IPS-15b (cell line): Measurements from ENCODE around the gene KIF21B.
"Not testable (repeated sequence)": the region's sequence is repeated elsewhere in the genome, so short reads cannot be mapped to it uniquely, and the experiment has no call there.

Experiments
- H3K27me3 ChIP-seq: one replicate; pipeline ENCODE4 v1.6.1; 2013; ENCODE audit warnings: low read length; ENCODE audit not compliant: control insufficient read depth, insufficient read depth
- H3K36me3 ChIP-seq: one replicate; pipeline ENCODE4 v1.6.1; 2013; ENCODE audit warnings: low read length; ENCODE audit not compliant: control insufficient read depth, insufficient read depth
- H3K4me1 ChIP-seq: one replicate; pipeline ENCODE4 v1.6.1; 2013; ENCODE audit warnings: mild to moderate bottlenecking, low read length; ENCODE audit not compliant: control insufficient read depth, insufficient read depth
- H3K4me3 ChIP-seq: one replicate; pipeline ENCODE4 v1.5.1; 2013; ENCODE audit warnings: low read depth, low read length
- H3K9ac ChIP-seq: one replicate; pipeline ENCODE4 v1.6.1; 2013; ENCODE audit warnings: low read depth, mild to moderate bottlenecking, low read length
- H3K9me3 ChIP-seq: one replicate; pipeline ENCODE4 v1.6.1; 2013; ENCODE audit warnings: mild to moderate bottlenecking, low read length; ENCODE audit not compliant: control insufficient read depth, insufficient read depth

Gene KIF21B

GRCh38 chr1:200972985-200973742, 50.4 kb downstream of the KIF21B start:
- Histone ChIP-seq H3K27me3 (no peaks in the 10 kb centered on the region), H3K9me3 (no peaks in the 10 kb centered on the region), H3K4me3 (no peak overlapping the region), H3K9ac (no peak overlapping the region), H3K36me3 (peaks cover 27% of the 10 kb centered on the region), H3K4me1 (no peaks in the 10 kb centered on the region)

- Histone ChIP-seq H3K4me1 (no peaks in the 10 kb centered on the region), H3K9me3 (no peaks in the 10 kb centered on the region), H3K4me3 (no peak overlapping the region), H3K36me3 (peaks cover 24% of the 10 kb centered on the region), H3K27me3 (no peaks in the 10 kb centered on the region), H3K9ac (no peak overlapping the region)
Observed at GRCh38 chr1:200971955-200972711, 51.4 kb downstream of the KIF21B start.

GRCh38 chr1:200971428-200971903, 52.0 kb downstream of the KIF21B start:
- Histone ChIP-seq H3K9ac (no peak overlapping the region), H3K9me3 (no peaks in the 10 kb centered on the region), H3K36me3 (peaks cover 21% of the 10 kb centered on the region), H3K4me3 (no peak overlapping the region), H3K4me1 (no peaks in the 10 kb centered on the region), H3K27me3 (no peaks in the 10 kb centered on the region)

GRCh38 chr1:200970771-200971427, 52.6 kb downstream of the KIF21B start:
- Histone ChIP-seq H3K4me1 (no peaks in the 10 kb centered on the region), H3K9ac (no peak overlapping the region), H3K27me3 (no peaks in the 10 kb centered on the region), H3K36me3 (peaks cover 19% of the 10 kb centered on the region), H3K9me3 (no peaks in the 10 kb centered on the region), H3K4me3 (no peak overlapping the region)

GRCh38 chr1:200969726-200970561, 53.6 kb downstream of the KIF21B start:
- Histone ChIP-seq H3K27me3 (no peaks in the 10 kb centered on the region), H3K4me1 (no peaks in the 10 kb centered on the region), H3K9me3 (no peaks in the 10 kb centered on the region), H3K9ac (no peak overlapping the region), H3K4me3 (no peak overlapping the region), H3K36me3 (peaks cover 10% of the 10 kb centered on the region)

GRCh38 chr1:200968469-200969410, 54.8 kb downstream of the KIF21B start:
- Histone ChIP-seq H3K9me3 (no peaks in the 10 kb centered on the region), H3K9ac (no peak overlapping the region), H3K27me3 (no peaks in the 10 kb centered on the region), H3K36me3 (peaks cover 2% of the 10 kb centered on the region), H3K4me1 (no peaks in the 10 kb centered on the region), H3K4me3 (no peak overlapping the region)

GRCh38 chr1:200967693-200968468, 55.6 kb downstream of the KIF21B start:
- no peak overlapping the region for H3K4me3 ChIP-seq
- H3K27me3 ChIP-seq: no peaks in the 10 kb centered on the region
- H3K36me3 ChIP-seq: peaks cover 2% of the 10 kb centered on the region
- H3K9ac ChIP-seq: no peak overlapping the region
- no peaks in the 10 kb centered on the region for H3K4me1 ChIP-seq
- no peaks in the 10 kb centered on the region for H3K9me3 ChIP-seq

- Histone ChIP-seq H3K27me3 (no peaks in the 10 kb centered on the region), H3K4me1 (no peaks in the 10 kb centered on the region), H3K36me3 (peaks cover 2% of the 10 kb centered on the region), H3K9me3 (no peaks in the 10 kb centered on the region), H3K9ac (no peak overlapping the region), H3K4me3 (no peak overlapping the region)
Observed at GRCh38 chr1:200966934-200967333, 56.6 kb downstream of the KIF21B start.

- Histone ChIP-seq H3K9me3 (no peaks in the 10 kb centered on the region), H3K4me1 (no peaks in the 10 kb centered on the region), H3K36me3 (no peaks in the 10 kb centered on the region), H3K4me3 (no peak overlapping the region), H3K9ac (no peak overlapping the region), H3K27me3 (no peaks in the 10 kb centered on the region)
Observed at GRCh38 chr1:200965111-200965805, 58.3 kb downstream of the KIF21B start.

GRCh38 chr1:200963888-200964287, 59.6 kb downstream of the KIF21B start:
- not testable (repeated sequence) for H3K36me3 ChIP-seq, H3K4me3 ChIP-seq, H3K9ac ChIP-seq, H3K4me1 ChIP-seq, H3K9me3 ChIP-seq, H3K27me3 ChIP-seq
